Activated T-helper 1 cell treated with Interleukin-2 at 50 U/mL for 16 hours (primary cell): ENCODE measurements around the gene FHOD3.

Experiments used
- DNase-seq: peaks from one replicate; pipeline ENCODE4 v3.0.0-alpha.2; 2020; ENCODE audit warnings: low read depth

Gene FHOD3

DNA sequence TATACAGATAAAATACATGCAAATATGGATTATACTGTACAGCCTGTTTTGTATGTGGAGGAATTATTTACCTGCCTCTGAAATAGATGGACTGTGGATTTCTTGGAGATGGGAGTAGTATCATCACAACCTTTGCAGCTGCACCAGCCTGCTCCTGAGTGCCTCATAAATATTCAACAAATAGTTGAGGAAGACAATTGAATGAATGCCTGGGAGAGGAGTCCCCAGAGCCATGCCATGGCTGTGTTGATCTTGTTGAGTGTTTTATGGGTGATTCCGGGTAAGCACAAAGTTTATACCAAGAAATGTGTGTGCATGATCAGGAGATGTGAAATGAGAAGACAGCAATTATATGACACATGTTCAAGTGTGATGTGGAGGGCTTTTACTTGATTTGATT, 225.0 kb downstream of the FHOD3 start:
- DNase-seq, result no peak

GRCh38 chr18:36525913-36526312, 228.4 kb downstream of the FHOD3 start:
- no peak for DNase-seq

GRCh38 chr18:36526611-36527010, 229.1 kb downstream of the FHOD3 start:
- DNase-seq, result no peak

DNA sequence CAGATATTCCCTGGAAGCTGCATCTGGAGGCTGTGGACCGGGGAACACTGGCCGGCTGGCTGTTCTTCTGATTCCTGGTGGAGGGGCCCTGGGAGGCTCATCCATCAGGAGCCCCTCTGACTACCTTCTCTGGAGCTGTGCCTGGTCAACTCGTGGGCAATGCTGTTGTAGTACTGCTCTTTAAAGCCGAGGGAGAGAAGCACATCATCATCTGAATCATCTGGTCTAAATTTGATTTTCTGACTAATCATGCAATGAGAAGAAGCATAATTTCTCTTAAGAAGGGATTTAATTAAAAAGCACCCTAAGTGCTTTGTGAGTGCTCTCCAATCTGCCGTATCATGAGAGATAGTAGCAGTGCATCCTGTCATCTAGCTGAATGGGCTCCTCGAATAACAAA, 229.5 kb downstream of the FHOD3 start:
- DNase-seq, result no peak

- DNase-seq, result no peak
Measured at GRCh38 chr18:36527740-36528455, 230.4 kb downstream of the FHOD3 start.

DNA sequence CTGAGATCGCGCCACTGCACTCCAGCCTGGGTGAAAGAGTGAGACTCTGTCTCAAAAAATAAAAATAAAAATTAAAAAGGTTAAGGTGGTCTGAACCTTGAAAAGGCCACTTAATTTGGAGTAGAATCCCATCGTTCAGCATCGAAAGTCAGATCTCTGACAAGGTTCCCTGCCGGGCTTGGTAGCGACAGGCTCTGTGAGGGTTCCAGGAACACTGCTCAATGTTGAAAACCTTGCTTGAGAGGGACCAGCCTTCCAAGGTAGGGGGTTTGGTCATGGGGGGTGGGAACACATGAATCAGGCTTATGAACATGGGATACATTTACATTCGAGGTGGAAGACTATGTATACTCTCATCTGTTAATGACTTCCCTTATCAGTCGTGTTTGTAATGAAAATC, 232.2 kb downstream of the FHOD3 start:
- no peak for DNase-seq

- no peak for DNase-seq
Measured at GRCh38 chr18:36530676-36531405, 233.3 kb downstream of the FHOD3 start.

DNA sequence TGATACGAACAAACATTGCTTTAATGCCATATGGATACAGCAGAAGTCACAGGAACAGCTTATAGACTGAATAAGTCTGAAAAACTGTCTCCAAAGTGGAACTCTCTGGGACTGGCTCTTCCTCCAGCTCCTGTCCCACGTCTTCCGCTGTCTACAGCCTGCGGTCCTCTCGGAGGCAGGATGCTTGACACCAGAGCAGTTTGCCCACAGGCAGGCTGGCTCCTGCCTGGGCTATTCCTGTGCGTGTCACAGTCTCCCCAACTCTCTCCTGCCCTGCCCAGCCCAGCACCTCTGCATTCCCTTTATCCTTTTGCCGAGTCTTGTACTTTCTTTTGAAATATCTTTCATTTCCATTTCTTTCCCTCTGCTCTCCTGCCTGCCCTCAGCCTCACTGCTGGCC, 234.1 kb downstream of the FHOD3 start:
- DNase-seq, result no peak

DNA sequence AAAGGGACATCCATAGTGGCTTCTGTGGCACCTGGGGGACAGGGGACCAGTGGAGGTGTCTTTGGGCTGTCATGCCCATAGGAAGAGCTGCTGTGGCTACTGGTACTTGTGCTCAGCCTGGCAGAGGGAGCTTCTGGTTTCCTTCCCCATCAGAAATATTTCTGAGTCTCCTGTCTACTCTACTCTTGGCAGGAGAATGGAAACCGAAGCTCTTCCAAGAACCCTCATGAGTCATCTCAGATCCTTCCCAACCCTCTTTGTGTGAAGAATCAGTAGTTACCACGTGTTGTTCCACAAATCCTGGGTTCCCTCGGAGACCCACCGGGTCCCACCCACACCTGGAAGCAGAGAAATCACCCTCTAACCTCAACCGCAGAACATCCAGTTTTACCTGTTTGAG, 234.9 kb downstream of the FHOD3 start:
- DNase-seq, result no peak

GRCh38 chr18:36532815-36533214, 235.3 kb downstream of the FHOD3 start:
- DNase-seq, result no peak

- DNase-seq, result no peak
Measured at GRCh38 chr18:36533446-36534153, 236.1 kb downstream of the FHOD3 start.

- no peak for DNase-seq
Measured at GRCh38 chr18:36534154-36534688, 236.7 kb downstream of the FHOD3 start.

DNA sequence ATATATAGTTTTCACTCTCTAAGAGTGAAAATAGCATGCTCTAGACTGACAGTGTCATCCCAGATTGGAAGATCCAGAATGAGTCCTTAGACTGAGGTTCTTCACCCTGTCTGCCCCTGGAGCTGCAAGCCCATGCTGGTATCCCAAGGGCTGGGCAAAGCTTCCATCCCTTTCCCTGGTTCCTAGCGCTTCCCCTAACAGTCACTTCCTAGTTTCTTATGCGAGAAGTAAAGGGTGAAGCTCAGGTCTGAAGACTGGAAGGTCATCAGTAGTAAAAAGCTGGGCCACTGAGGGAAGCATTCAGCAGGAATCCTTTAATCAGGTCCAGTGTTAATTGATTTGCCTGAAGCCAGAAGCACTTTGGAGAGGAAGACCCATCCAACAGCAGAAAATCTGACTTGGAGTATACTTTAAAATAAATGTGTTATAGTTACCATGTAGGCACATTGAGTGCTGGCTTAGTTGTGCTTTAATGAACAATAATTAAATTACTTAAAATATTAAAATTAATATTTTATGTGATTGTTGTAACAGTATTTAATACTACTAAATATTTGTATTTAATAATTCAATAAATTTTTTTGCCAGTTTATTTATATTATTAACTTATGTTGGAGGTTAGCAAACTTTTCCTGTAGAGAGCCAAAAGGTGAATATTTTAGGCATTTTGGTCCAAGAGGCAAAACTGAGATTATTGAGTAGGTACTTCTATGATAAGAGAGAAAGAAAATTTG, 237.9 kb downstream of the FHOD3 start:
- no peak for DNase-seq

DNA sequence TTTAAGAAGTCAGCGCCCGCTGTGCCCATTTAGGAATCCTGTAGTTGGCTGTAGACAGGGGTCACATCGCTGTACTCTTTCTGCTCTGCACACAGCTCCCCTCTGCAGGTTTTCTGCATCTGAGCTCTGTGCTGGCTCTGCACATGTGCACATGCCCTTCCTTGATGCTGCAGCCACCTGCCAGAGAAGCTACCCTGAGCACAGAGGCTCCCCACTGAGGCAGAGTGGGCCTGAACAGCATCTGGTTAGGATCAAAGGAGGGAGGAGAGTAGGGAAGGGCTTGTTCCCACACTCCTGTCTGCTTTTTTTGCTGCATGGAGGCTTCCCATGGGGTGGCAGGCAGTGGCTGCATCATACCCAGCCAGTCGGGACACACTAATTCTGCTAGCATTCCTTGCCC, 238.9 kb downstream of the FHOD3 start:
- no peak for DNase-seq

DNA sequence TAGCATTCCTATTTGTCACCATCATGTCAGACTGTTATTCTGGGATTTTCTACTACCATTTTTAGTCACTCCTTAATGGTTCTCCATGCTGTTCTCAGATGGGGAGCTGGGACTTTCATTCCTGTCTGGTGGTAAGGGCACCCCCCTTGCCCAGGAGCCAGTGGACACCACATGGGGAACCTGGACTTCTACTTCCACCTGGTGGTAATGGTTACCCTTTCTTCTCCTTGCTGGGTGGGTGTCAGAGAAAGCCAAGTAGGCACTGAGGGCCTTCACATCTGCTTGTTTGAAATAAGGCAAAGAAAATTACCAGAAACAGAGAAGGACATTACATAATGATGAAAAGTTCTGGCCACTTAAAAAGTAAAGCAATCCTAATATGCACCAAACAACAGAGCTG, 239.8 kb downstream of the FHOD3 start:
- no peak for DNase-seq

DNA sequence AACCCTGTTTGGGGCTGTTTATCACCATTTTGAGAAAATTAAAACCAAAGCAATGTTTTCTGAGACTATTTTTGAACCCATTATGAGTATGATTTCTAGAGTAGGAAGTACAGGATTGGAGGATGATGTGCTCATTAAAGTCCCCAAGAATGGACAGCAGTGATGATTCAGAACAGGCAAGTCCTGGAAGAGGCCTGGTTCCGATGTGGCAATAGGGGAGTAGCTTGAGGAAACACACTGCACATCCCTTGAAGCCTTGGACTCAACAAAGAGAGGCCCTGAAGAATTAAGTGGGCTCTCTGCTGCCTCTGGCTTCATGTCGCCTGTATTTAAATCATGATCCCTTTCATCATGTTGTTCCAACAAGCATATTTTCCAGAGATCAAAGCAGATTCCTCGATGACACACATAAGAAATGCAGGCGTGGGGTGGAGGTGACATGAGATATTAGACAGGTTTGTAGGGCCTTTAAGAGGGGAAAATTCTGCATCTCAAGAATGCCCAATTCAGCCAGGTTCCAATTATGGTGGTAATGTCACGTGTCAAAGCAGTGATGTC, 242.2 kb downstream of the FHOD3 start:
- DNase-seq, result no peak

- DNase-seq, result no peak
Measured at GRCh38 chr18:36543030-36543429, 245.5 kb downstream of the FHOD3 start.

- no peak for DNase-seq
Measured at GRCh38 chr18:36543991-36544725, 246.6 kb downstream of the FHOD3 start.

GRCh38 chr18:36545821-36546427, 248.4 kb downstream of the FHOD3 start:
- DNase-seq, result no peak

- no peak for DNase-seq
Measured at GRCh38 chr18:36546876-36547275, 249.4 kb downstream of the FHOD3 start.

- DNase-seq, result no peak
Measured at GRCh38 chr18:36547544-36547943, 250.0 kb downstream of the FHOD3 start.
